Measurements from ENCODE around the gene CFAP97D2.
"Not testable (repeated sequence)": the region's sequence is repeated elsewhere in the genome, so short reads cannot be mapped to it uniquely, and the experiment has no call there.

The CFAP97D2 gene

GRCh38 chr13:114176359-114176902 lies 2.6 kb upstream of the CFAP97D2 start:
- not testable (repeated sequence) for DNase-seq

GRCh38 chr13:114177245-114178010 lies 1.6 kb upstream of the CFAP97D2 start:
- in situ Hi-C loops (cut with HindIII; ENCODE audit: low pct_ligation_motif_present, low pct_unique_long_range_greater_than_20kb, low sequenced_read_pairs), result no loop called here

More at GRCh38 chr13:114176359-114176902, 2.6 kb upstream of the CFAP97D2 start:
- in situ Hi-C loops (cut with HindIII; ENCODE audit: low pct_ligation_motif_present, low pct_unique_long_range_greater_than_20kb, low sequenced_read_pairs), result not testable (repeated sequence)

GRCh38 chr13:114185182-114185971 lies 6.3 kb downstream of the CFAP97D2 start:
- in situ Hi-C loops (cut with HindIII; ENCODE audit: low pct_ligation_motif_present, low pct_unique_long_range_greater_than_20kb, low sequenced_read_pairs), result no loop called here
- DNase-seq, result no peak

More at GRCh38 chr13:114177245-114178010, 1.6 kb upstream of the CFAP97D2 start:
- no peak for DNase-seq

GRCh38 chr13:114194853-114195252 lies 15.8 kb downstream of the CFAP97D2 start:
- in situ Hi-C loops (cut with HindIII; ENCODE audit: low pct_ligation_motif_present, low pct_unique_long_range_greater_than_20kb, low sequenced_read_pairs), result no loop called here

GRCh38 chr13:114196629-114197028 lies 17.6 kb downstream of the CFAP97D2 start:
- in situ Hi-C loops (cut with HindIII; ENCODE audit: low pct_ligation_motif_present, low pct_unique_long_range_greater_than_20kb, low sequenced_read_pairs), result no loop called here
- DNase-seq, result no peak

More at GRCh38 chr13:114194853-114195252, 15.8 kb downstream of the CFAP97D2 start:
- no peak for DNase-seq

GRCh38 chr13:114198556-114198955 lies 19.5 kb downstream of the CFAP97D2 start:
- in situ Hi-C loops (cut with HindIII; ENCODE audit: low pct_ligation_motif_present, low pct_unique_long_range_greater_than_20kb, low sequenced_read_pairs), result no loop called here
- DNase-seq, result no peak

- in situ Hi-C loops (cut with HindIII; ENCODE audit: low pct_ligation_motif_present, low pct_unique_long_range_greater_than_20kb, low sequenced_read_pairs); DNase-seq: not testable (repeated sequence)
Observed at GRCh38 chr13:114199526-114199925, 20.5 kb downstream of the CFAP97D2 start.

- in situ Hi-C loops (cut with HindIII; ENCODE audit: low pct_ligation_motif_present, low pct_unique_long_range_greater_than_20kb, low sequenced_read_pairs), result no loop called here
- DNase-seq, result no peak
Observed at GRCh38 chr13:114199954-114200353, 20.9 kb downstream of the CFAP97D2 start.

- in situ Hi-C loops (cut with HindIII; ENCODE audit: low pct_ligation_motif_present, low pct_unique_long_range_greater_than_20kb, low sequenced_read_pairs), result no loop called here
- no peak for DNase-seq
Observed at GRCh38 chr13:114200399-114200911, 21.4 kb downstream of the CFAP97D2 start.

- DNase-seq, result no peak
- in situ Hi-C loops (cut with HindIII; ENCODE audit: low pct_ligation_motif_present, low pct_unique_long_range_greater_than_20kb, low sequenced_read_pairs), result no loop called here
Observed at GRCh38 chr13:114202581-114202980, 23.5 kb downstream of the CFAP97D2 start.

- in situ Hi-C loops (cut with HindIII; ENCODE audit: low pct_ligation_motif_present, low pct_unique_long_range_greater_than_20kb, low sequenced_read_pairs), result no loop called here
- DNase-seq, result no peak
Observed at GRCh38 chr13:114203536-114203935, 24.5 kb downstream of the CFAP97D2 start.

GRCh38 chr13:114204894-114205293 lies 25.8 kb downstream of the CFAP97D2 start:
- DNase-seq, result no peak
- in situ Hi-C loops (cut with HindIII; ENCODE audit: low pct_ligation_motif_present, low pct_unique_long_range_greater_than_20kb, low sequenced_read_pairs), result no loop called here

- DNase-seq, result no peak
- in situ Hi-C loops (cut with HindIII; ENCODE audit: low pct_ligation_motif_present, low pct_unique_long_range_greater_than_20kb, low sequenced_read_pairs), result no loop called here
Observed at GRCh38 chr13:114208134-114208533, 29.1 kb downstream of the CFAP97D2 start.

GRCh38 chr13:114211446-114212157 lies 32.5 kb downstream of the CFAP97D2 start:
- DNase-seq, result no peak
- in situ Hi-C loops (cut with HindIII; ENCODE audit: low pct_ligation_motif_present, low pct_unique_long_range_greater_than_20kb, low sequenced_read_pairs), result no loop called here

GRCh38 chr13:114212158-114212495 lies 33.1 kb downstream of the CFAP97D2 start:
- no peak for DNase-seq
- in situ Hi-C loops (cut with HindIII; ENCODE audit: low pct_ligation_motif_present, low pct_unique_long_range_greater_than_20kb, low sequenced_read_pairs), result no loop called here

GRCh38 chr13:114213980-114214379 lies 34.9 kb downstream of the CFAP97D2 start:
- DNase-seq, result no peak
- in situ Hi-C loops (cut with HindIII; ENCODE audit: low pct_ligation_motif_present, low pct_unique_long_range_greater_than_20kb, low sequenced_read_pairs), result no loop called here

GRCh38 chr13:114219392-114219791 lies 40.3 kb downstream of the CFAP97D2 start:
- DNase-seq, result no peak
- in situ Hi-C loops (cut with HindIII; ENCODE audit: low pct_ligation_motif_present, low pct_unique_long_range_greater_than_20kb, low sequenced_read_pairs), result no loop called here

- no peak for DNase-seq
- in situ Hi-C loops (cut with HindIII; ENCODE audit: low pct_ligation_motif_present, low pct_unique_long_range_greater_than_20kb, low sequenced_read_pairs), result no loop called here
Observed at GRCh38 chr13:114222461-114222968, 43.5 kb downstream of the CFAP97D2 start.

Measured in ACHN (cell line).